ENCODE results near the gene LDB2.

GRCh38 chr4:16573206-16573605 lies 325.2 kb downstream of the LDB2 start:
- TF ChIP-seq CTCF (IDR thresholded peaks at IDR 0.05) (no peak), EZH2 (IDR thresholded peaks at IDR 0.05; ENCODE audit: borderline replicate concordance, insufficient read depth, low read depth, low read length, poor library complexity, severe bottlenecking) (no peak)
